Right lobe of liver (tissue), 6 donors: ENCODE results near the gene GPR156. TPM values are rescaled to one million over a fixed set of nuclear protein-coding genes. Genes with fewer than 3 reads are reported as not detected.
"Not testable (repeated sequence)": the region's sequence is repeated elsewhere in the genome, so short reads cannot be mapped to it uniquely, and the experiment has no call there.

ENCODE experiments used
- ATAC-seq, 4 donors: fragments of 200-7000 bp; cut with Tn5 transposase; one replicate each; pipeline ENCODE4 v1.9.1; 2020; ENCODE audit warnings: mild to moderate bottlenecking in 4 of 4, moderate library complexity in 4 of 4
- DNase-seq, 3 donors: peaks; one replicate each; pipeline ENCODE4 v3.0.0-alpha.2; 2020
- H3K27ac ChIP-seq, 3 donors: fragments of 200-600 bp; one replicate each; pipeline ENCODE4 v1.8.0; 2022
- H3K27me3 ChIP-seq, 2 donors: fragments of 200-600 bp; one replicate each; pipeline ENCODE4 v1.8.0; 2022
- H3K36me3 ChIP-seq, 4 donors: fragments of 200-600 bp; sonication (generic) in 1 of 4; one replicate each; pipeline versions ENCODE4 v1.5.1 to v1.8.0; 2017 to 2022; ENCODE audit warnings: control low read depth in 1 of 4
- H3K4me1 ChIP-seq, 4 donors: fragments of 200-600 bp; sonication (generic) in 1 of 4; one replicate each; pipeline versions ENCODE4 v1.5.1 to v1.8.0; 2017 to 2022; ENCODE audit warnings: control low read depth in 1 of 4
- H3K4me3 ChIP-seq, 3 donors: fragments of 200-600 bp; one replicate each; pipeline ENCODE4 v1.8.0; 2022
- H3K9me3 ChIP-seq, 4 donors: fragments of 200-600 bp; sonication (generic) in 1 of 4; one replicate each; pipeline versions ENCODE4 v1.5.1 to v1.8.0; 2017 to 2022; ENCODE audit warnings: control low read depth in 1 of 4
- CTCF ChIP-seq, 4 donors: fragments of 200-600 bp in 3 of 4; fragments of 450-650 bp in 1 of 4; IDR thresholded peaks; one replicate each; pipeline versions ENCODE4 v1.5.1 to v1.8.0; 2016 to 2022; ENCODE audit warnings: antibody characterized with exemption in 4 of 4, mild to moderate bottlenecking in 2 of 4
- POLR2A ChIP-seq: fragments of 450-650 bp; IDR thresholded peaks from one replicate; pipeline ENCODE4 v1.6.1; 2017; ENCODE audit warnings: antibody characterized with exemption, mild to moderate bottlenecking
- WGBS: methylation state at CpG from one replicate; pipeline ENCODE4 v1.1.6; 2018; ENCODE audit warnings: low coverage, low lambda C conversion rate; ENCODE audit not compliant: insufficient coverage; ENCODE audit errors: missing lambda C conversion rate; 5-methylcytosine and 5-hydroxymethylcytosine counted together
- intact Hi-C, 2 donors: fragments of 100-400 bp; cut with DNase I; formaldehyde crosslinking; loops; one replicate each; pipeline versions ENCODE4 v1.11.2 to v1.14.1; 2022
- total RNA-seq, 6 experiments: library from RNA; depleted of rRNA in 2 of 6; stranded (reverse); fragments of >200 nt in 2 of 6; fragmentation: NEBNext Ultra II Directional in 3 of 6; extraction: Animal tissue kit (Norgen Biotek cat#: 25700) in 3 of 6; gene quantifications; one replicate each; pipeline versions ENCODE4 v1.1.0 to v1.2.4, GENCODE V29; 2016 to 2023
- donor health status: DM: no; HTN: yes; CAD: no.
- donor health status: DM: no; HTN: no; CAD: no.
- donor health status: DM: no; HTN: no; CAD: no.
- donor health status: DM: no; HTN: yes; CAD: no.
- donor health status: DM: no; HTN: yes; CAD: no.

GPR156 gene
- total RNA-seq, 6 experiments from 2014 or later, result not detected

- ATAC-seq (peak in 1 of 4 donors; percentile 18), DNase-seq (no peak)
- no peaks in the 10 kb centered on the region for H3K36me3 ChIP-seq
- 72% methylated on average over 1 of the region's 1 CpG for WGBS
- intact Hi-C loops, result no loop called here
- H3K27ac ChIP-seq, result no peak overlapping the region
- H3K4me1 ChIP-seq, result no peaks in the 10 kb centered on the region
- TF ChIP-seq POLR2A (no peak), CTCF (IDR thresholded peaks at IDR 0.05) (no peak)
- no peaks in the 10 kb centered on the region for H3K9me3 ChIP-seq
- H3K4me3 ChIP-seq, result no peak overlapping the region
- no peaks in the 10 kb centered on the region for H3K27me3 ChIP-seq
Observed at GRCh38 chr3:120324190-120324589, 39.2 kb upstream of the GPR156 start.

- H3K4me3 ChIP-seq, H3K9me3 ChIP-seq, intact Hi-C loops, H3K27ac ChIP-seq, H3K4me1 ChIP-seq, H3K36me3 ChIP-seq, ATAC-seq, DNase-seq, H3K27me3 ChIP-seq: not testable (repeated sequence)
- WGBS, result 92% methylated on average over 2 of the region's 4 CpGs
Observed at GRCh38 chr3:120323761-120324160, 38.7 kb upstream of the GPR156 start.

- no peak overlapping the region for H3K27ac ChIP-seq
- no peak overlapping the region for H3K4me3 ChIP-seq
- no peak for TF ChIP-seq POLR2A
- no peak for TF ChIP-seq CTCF (IDR thresholded peaks at IDR 0.05)
- DNase-seq (no peak), ATAC-seq (no peak)
- H3K4me1 ChIP-seq, result no peaks in the 10 kb centered on the region
- no peaks in the 10 kb centered on the region for H3K9me3 ChIP-seq
- no peaks in the 10 kb centered on the region for H3K36me3 ChIP-seq
- WGBS, result 50% methylated on average over 6 of the region's 24 CpGs
- intact Hi-C loops, result no loop called here
- H3K27me3 ChIP-seq, result no peaks in the 10 kb centered on the region
Observed at GRCh38 chr3:120311863-120312794, 27.1 kb upstream of the GPR156 start.

- 89% methylated on average over 4 of the region's 72 CpGs for WGBS
- peak in 1 of 4 donors; percentile 35 for ATAC-seq
Observed at GRCh38 chr3:120306519-120307455, 21.8 kb upstream of the GPR156 start.

More at GRCh38 chr3:120306519-120307455, 21.8 kb upstream of the GPR156 start:
- no peak for DNase-seq
- Histone ChIP-seq H3K36me3 (no peaks in the 10 kb centered on the region), H3K27ac (no peak overlapping the region), H3K4me3 (no peak overlapping the region), H3K9me3 (no peaks in the 10 kb centered on the region), H3K4me1 (no peaks in the 10 kb centered on the region), H3K27me3 (no peaks in the 10 kb centered on the region)
- no peak for TF ChIP-seq POLR2A
- TF ChIP-seq CTCF (IDR thresholded peaks at IDR 0.05), result no peak
- intact Hi-C loops, result no loop called here
